Chondrocyte (in vitro differentiated cells): ENCODE measurements around the gene SDF4. TPM values are rescaled to one million over a fixed set of nuclear protein-coding genes. Genes with fewer than 3 reads are reported as not detected.

Experiments used
- DNase-seq: peaks from one replicate; pipeline ENCODE4 v3.0.0; 2021; ENCODE audit warnings: mixed read lengths, low spot score
- H3K27ac Mint-ChIP-seq: one replicate; pipeline ENCODE4 v1.8.0; 2021; ENCODE audit warnings: mild to moderate bottlenecking, moderate library complexity, mixed read lengths; ENCODE audit not compliant: unreplicated experiment
- H3K27me3 Mint-ChIP-seq: 2 replicates; pipeline ENCODE4 v1.8.0; 2021; ENCODE audit warnings: low read depth, mixed read lengths
- H3K36me3 Mint-ChIP-seq: 2 replicates; pipeline ENCODE4 v1.8.0; 2021; ENCODE audit warnings: low read depth, mixed read lengths
- H3K4me1 Mint-ChIP-seq: 2 replicates; pipeline ENCODE4 v1.8.0; 2021; ENCODE audit warnings: low read depth, mild to moderate bottlenecking, mixed read lengths
- H3K4me3 Mint-ChIP-seq: one replicate; pipeline ENCODE4 v1.8.0; 2021; ENCODE audit warnings: mild to moderate bottlenecking, moderate library complexity, mixed read lengths; ENCODE audit not compliant: unreplicated experiment
- H3K9me3 Mint-ChIP-seq: 2 replicates; pipeline ENCODE4 v1.8.0; 2021; ENCODE audit warnings: low read depth, mixed read lengths
- total RNA-seq: library from RNA; stranded (reverse); gene quantifications from 3 replicates; pipeline ENCODE4 v1.2.1, GENCODE V29; 2021
- TF ChIP-seq, protein P1 (sequence below): fragments of 200-600 bp; sonication (generic); IDR thresholded peaks from 2 replicates; pipeline ENCODE4 v1.5.0; 2021; ENCODE audit warnings: antibody characterized with exemption, mild to moderate bottlenecking, moderate library complexity

Gene SDF4
- total RNA-seq, 1 donor from 2014 or later = 164 TPM

DNA sequence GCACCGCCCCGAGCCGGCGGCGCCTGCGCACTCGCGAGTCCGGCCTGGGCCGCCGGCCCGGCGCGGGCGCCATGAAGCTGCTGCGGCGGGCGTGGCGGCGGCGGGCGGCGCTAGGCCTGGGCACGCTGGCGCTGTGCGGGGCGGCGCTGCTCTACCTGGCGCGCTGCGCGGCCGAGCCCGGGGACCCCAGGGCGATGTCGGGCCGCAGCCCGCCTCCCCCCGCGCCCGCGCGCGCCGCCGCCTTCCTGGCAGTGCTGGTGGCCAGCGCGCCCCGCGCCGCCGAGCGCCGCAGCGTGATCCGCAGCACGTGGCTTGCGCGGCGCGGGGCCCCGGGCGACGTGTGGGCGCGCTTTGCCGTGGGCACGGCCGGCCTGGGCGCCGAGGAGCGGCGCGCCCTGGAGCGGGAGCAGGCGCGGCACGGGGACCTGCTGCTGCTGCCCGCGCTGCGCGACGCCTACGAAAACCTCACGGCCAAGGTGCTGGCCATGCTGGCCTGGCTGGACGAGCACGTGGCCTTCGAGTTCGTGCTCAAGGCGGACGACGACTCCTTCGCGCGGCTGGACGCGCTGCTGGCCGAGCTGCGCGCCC is 501 bp upstream of the SDF4 start, which contains the start of gene B3GALT6:
Gene B3GALT6 (plus strand): TSS at position 30 of the 588 bp plus-strand sequence. CDS start 42 bp downstream, at position 72.
- peaks cover 7% of the 10 kb centered on the region for H3K36me3 Mint-ChIP-seq
- H3K9me3 Mint-ChIP-seq = no peaks in the 10 kb centered on the region
- H3K27me3 Mint-ChIP-seq = no peaks in the 10 kb centered on the region
- H3K4me3 Mint-ChIP-seq = peak within 1 kb of the TSS; percentile 91
- peaks cover 35% of the 10 kb centered on the region for H3K4me1 Mint-ChIP-seq
- peak within 1 kb of the TSS; percentile 86 for H3K27ac Mint-ChIP-seq
- TF ChIP-seq, protein P1, sequence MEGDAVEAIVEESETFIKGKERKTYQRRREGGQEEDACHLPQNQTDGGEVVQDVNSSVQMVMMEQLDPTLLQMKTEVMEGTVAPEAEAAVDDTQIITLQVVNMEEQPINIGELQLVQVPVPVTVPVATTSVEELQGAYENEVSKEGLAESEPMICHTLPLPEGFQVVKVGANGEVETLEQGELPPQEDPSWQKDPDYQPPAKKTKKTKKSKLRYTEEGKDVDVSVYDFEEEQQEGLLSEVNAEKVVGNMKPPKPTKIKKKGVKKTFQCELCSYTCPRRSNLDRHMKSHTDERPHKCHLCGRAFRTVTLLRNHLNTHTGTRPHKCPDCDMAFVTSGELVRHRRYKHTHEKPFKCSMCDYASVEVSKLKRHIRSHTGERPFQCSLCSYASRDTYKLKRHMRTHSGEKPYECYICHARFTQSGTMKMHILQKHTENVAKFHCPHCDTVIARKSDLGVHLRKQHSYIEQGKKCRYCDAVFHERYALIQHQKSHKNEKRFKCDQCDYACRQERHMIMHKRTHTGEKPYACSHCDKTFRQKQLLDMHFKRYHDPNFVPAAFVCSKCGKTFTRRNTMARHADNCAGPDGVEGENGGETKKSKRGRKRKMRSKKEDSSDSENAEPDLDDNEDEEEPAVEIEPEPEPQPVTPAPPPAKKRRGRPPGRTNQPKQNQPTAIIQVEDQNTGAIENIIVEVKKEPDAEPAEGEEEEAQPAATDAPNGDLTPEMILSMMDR = no peak
- DNase-seq = no peak

DNA sequence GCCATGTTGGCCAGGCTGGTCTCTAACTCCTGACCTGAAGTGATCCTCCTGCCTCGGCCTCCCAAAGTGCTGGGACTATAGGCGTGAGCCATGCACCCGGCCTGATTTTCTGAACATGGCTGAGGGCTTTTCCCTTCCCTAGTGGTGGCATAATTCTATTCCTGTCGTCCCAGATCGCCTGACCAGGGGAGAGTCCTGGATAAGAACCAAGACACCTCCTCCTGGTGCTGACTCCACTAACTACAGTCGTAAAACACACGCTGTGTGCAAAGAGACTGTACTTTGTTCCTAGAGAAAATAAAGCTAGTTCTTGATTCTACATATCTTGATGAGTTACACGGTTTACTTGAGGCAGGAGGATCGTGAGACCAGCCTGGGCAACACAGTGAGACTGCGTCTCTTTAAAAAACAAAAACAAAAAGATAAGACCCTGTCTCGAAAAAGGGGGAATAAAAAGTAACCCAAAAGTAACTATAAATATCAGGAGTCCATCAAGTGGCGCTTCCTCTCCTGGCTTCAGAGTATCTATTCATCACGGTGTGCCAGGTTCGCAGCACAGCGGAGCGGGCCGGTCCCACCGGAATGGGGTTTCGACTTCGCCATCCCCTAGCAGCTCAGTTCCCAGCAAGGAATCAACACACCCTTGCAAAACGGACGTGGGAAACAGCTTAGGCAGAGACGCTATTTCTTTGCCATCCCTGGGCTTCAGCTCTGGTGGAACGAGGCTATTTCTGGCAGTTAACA is 973 bp downstream of the SDF4 start:
- Mint-ChIP-seq H3K4me1 (peaks cover 32% of the 10 kb centered on the region), H3K4me3 (peak overlapping the region; percentile 91), H3K36me3 (peaks cover 11% of the 10 kb centered on the region), H3K27ac (peak overlapping the region; percentile 86), H3K9me3 (no peaks in the 10 kb centered on the region), H3K27me3 (no peaks in the 10 kb centered on the region)
- DNase-seq = no peak
- TF ChIP-seq, protein P1 = peak; percentile 75

DNA sequence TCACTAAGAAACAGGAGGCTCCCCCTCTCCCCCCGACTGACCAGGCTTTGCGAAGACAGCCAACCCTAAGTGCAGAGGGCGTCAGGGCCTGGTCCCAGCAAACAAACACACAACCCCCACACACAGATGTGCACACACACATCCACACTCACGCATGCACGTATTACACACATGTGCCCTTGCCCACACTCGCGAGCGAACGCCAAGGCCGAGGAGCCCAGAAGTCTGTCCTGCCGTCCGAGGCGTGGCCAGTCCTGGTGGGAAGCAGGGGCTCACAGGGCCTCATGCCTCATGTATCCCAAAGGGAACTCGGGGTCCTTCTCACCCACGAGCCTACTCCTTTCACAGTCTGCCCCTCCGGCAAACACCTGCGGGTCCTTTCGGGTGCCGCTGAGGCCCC is 2.0 kb downstream of the SDF4 start:
- H3K27me3 Mint-ChIP-seq = no peaks in the 10 kb centered on the region
- H3K4me3 Mint-ChIP-seq = peak overlapping the region; percentile 45
- TF ChIP-seq, protein P1 = no peak
- no peaks in the 10 kb centered on the region for H3K9me3 Mint-ChIP-seq
- H3K4me1 Mint-ChIP-seq = peaks cover 32% of the 10 kb centered on the region
- H3K27ac Mint-ChIP-seq = peak overlapping the region; percentile 68
- DNase-seq = no peak
- peaks cover 14% of the 10 kb centered on the region for H3K36me3 Mint-ChIP-seq

DNA sequence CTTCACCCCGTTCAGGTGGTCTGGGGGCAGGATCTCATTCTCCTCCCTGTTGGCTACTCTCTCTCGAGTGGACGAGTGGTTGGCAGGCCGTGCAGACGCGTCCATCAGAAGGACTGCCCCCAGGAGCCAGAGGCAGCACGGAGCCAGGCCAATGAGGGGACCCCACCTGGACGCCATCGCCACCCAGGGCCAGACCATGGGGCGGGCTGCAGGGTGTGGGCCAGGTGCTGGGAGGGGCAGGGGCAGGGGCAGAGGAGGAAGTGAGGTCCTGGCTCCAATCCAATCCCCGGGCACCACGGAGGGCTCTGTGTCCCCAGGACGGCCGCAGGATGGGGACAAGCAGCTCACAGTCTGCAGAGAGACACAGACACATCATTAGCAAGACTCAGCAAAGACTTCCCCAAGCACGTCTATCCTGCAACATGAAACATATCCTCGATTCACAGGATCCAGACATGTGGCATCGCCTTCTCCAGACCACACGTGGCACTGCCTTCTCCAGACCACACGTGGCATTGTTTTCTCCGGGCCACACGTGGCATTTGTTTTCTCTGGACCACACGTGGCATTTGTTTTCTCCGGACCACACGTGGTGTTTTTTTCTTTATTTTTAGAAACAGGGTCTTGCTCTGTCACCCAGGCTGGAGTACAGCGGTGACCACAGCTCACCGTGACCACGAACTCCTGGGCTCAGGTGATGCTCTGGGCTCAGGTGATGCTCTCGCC is 3.0 kb downstream of the SDF4 start:
- no peaks in the 10 kb centered on the region for H3K27me3 Mint-ChIP-seq
- H3K36me3 Mint-ChIP-seq = peaks cover 11% of the 10 kb centered on the region
- H3K9me3 Mint-ChIP-seq = no peaks in the 10 kb centered on the region
- no peak overlapping the region for H3K4me3 Mint-ChIP-seq
- DNase-seq = no peak
- H3K27ac Mint-ChIP-seq = no peak overlapping the region
- peaks cover 22% of the 10 kb centered on the region for H3K4me1 Mint-ChIP-seq
- TF ChIP-seq, protein P1 = no peak

DNA sequence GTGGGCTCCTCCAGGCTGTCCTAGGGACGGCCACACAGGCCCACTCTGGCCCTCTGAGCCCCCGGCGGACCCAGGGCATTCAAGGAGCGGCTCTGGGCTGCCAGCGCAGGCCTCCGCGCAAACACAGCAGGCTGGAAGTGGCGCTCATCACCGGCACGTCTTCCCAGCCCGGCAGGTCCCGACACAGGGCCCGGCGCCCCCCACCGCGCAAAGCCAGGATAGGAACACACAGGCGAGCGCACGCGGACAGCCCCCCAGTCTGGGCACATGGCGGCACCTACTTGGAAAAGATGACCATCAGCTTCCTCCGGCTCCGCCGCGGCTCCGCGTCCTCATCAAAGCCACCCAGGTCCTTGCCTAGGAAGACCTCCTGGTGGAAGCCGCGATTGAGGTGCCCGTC is 3.6 kb downstream of the SDF4 start:
- H3K27me3 Mint-ChIP-seq = no peaks in the 10 kb centered on the region
- TF ChIP-seq, protein P1 = no peak
- H3K4me3 Mint-ChIP-seq = no peak overlapping the region
- H3K4me1 Mint-ChIP-seq = peaks cover 17% of the 10 kb centered on the region
- no peaks in the 10 kb centered on the region for H3K9me3 Mint-ChIP-seq
- peaks cover 12% of the 10 kb centered on the region for H3K36me3 Mint-ChIP-seq
- no peak for DNase-seq
- no peak overlapping the region for H3K27ac Mint-ChIP-seq
